ENCODE measurements around the gene FYTTD1.
A peak's percentile ranks its signal among the peaks of the same experiment; 100 is the strongest.
"Not testable (repeated sequence)": the region's sequence is repeated elsewhere in the genome, so short reads cannot be mapped to it uniquely, and the experiment has no call there.

Gene FYTTD1

GRCh38 chr3:197749601-197750395 is at the start of gene FYTTD1:
Gene FYTTD1 (plus strand): TSS chr3:197749883. CDS start chr3:197749972, 89 bp downstream.
- DNase-seq: peak; percentile 81

GRCh38 chr3:197700095-197700494 is 49.6 kb upstream of the FYTTD1 start:
- DNase-seq: no peak

- no peak for DNase-seq
Observed at GRCh38 chr3:197701841-197702240, 47.8 kb upstream of the FYTTD1 start.

GRCh38 chr3:197706658-197707057 is 43.0 kb upstream of the FYTTD1 start:
- no peak for DNase-seq

- no peak for DNase-seq
Observed at GRCh38 chr3:197709135-197709534, 40.5 kb upstream of the FYTTD1 start.

GRCh38 chr3:197710965-197711364 is 38.7 kb upstream of the FYTTD1 start:
- not testable (repeated sequence) for DNase-seq

- peak; percentile 43 for DNase-seq
Observed at GRCh38 chr3:197711973-197712707, 37.5 kb upstream of the FYTTD1 start.

- DNase-seq: no peak
Observed at GRCh38 chr3:197713477-197713822, 36.2 kb upstream of the FYTTD1 start.

GRCh38 chr3:197714251-197714650 is 35.4 kb upstream of the FYTTD1 start:
- no peak for DNase-seq

GRCh38 chr3:197718891-197719290 is 30.8 kb upstream of the FYTTD1 start:
- no peak for DNase-seq

GRCh38 chr3:197720694-197721093 is 29.0 kb upstream of the FYTTD1 start:
- DNase-seq: no peak

- no peak for DNase-seq
Observed at GRCh38 chr3:197722734-197723133, 26.9 kb upstream of the FYTTD1 start.

- DNase-seq: not testable (repeated sequence)
Observed at GRCh38 chr3:197727878-197728277, 21.8 kb upstream of the FYTTD1 start.

GRCh38 chr3:197728487-197728886 is 21.2 kb upstream of the FYTTD1 start:
- no peak for DNase-seq

- no peak for DNase-seq
Observed at GRCh38 chr3:197730200-197730599, 19.5 kb upstream of the FYTTD1 start.

- not testable (repeated sequence) for DNase-seq
Observed at GRCh38 chr3:197730770-197731169, 18.9 kb upstream of the FYTTD1 start.

- DNase-seq: not testable (repeated sequence)
Observed at GRCh38 chr3:197731483-197731882, 18.2 kb upstream of the FYTTD1 start.

GRCh38 chr3:197733042-197733441 is 16.6 kb upstream of the FYTTD1 start:
- DNase-seq: no peak

- peak; percentile 9 for DNase-seq
Observed at GRCh38 chr3:197734667-197735318, 14.9 kb upstream of the FYTTD1 start.

- peak; percentile 38 for DNase-seq
Observed at GRCh38 chr3:197736010-197736490, 13.6 kb upstream of the FYTTD1 start.

GRCh38 chr3:197736491-197737318 is 13.0 kb upstream of the FYTTD1 start, which contains the start of gene RUBCN:
Gene RUBCN (minus strand): TSS chr3:197736904. CDS start chr3:197736719, 185 bp downstream.
- DNase-seq: peak; percentile 93

GRCh38 chr3:197737319-197737649 is 12.4 kb upstream of the FYTTD1 start:
- no peak for DNase-seq
